ENCODE data around the gene GLRX3. TPM values are rescaled to one million over a fixed set of nuclear protein-coding genes. Genes with fewer than 3 reads are reported as not detected.

The GLRX3 gene
- total RNA-seq, 1 donor from 2014 or later, result 192 TPM

DNA sequence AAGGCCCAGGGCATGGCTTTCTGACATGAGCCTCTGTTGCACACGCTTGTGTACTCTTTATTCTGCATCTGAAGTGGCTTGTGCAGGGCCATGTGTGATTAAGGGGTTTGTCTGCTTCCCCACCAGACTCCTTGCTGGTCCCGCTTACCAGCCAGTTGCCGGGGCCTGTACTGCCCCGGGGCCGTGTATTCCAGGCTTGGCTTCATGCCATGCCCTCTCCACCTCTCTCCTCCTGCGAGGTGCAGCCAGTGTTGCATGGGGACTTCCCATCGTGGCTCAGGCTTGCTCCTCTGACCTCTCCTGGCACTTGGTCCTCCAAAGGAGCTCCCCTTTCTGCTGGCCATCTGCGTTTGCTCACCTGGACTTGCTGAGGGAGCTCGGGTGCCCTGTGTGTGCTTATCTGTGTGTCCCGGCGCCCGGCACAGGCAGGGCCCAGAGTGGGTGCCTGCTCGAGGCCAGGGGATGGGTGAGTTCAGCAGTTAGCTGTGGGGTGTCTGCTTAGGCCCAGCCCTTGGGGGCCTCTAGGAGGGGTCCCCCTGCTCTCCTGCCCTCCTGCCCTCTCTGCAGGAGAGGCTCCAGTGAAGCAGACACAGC, 14.6 kb upstream of the GLRX3 start:
- TF ChIP-seq CTCF (IDR thresholded peaks at IDR 0.05; ENCODE audit: insufficient read depth, low read length, poor library complexity, severe bottlenecking), result no peak
- Histone ChIP-seq H3K36me3 (ENCODE audit: control insufficient read depth, insufficient read depth, low read length) (no peaks in the 10 kb centered on the region), H3K4me3 (ENCODE audit: low read depth, low read length) (no peak overlapping the region), H3K27me3 (ENCODE audit: control insufficient read depth, insufficient read depth, low read length) (no peaks in the 10 kb centered on the region)
- no peak for DNase-seq (ENCODE audit: low read depth)

- TF ChIP-seq CTCF (IDR thresholded peaks at IDR 0.05; ENCODE audit: insufficient read depth, low read length, poor library complexity, severe bottlenecking), result peak; percentile 89
- no peak overlapping the region for H3K4me3 ChIP-seq (ENCODE audit: low read depth, low read length)
- peak; percentile 50 for DNase-seq (ENCODE audit: low read depth)
- H3K36me3 ChIP-seq (ENCODE audit: control insufficient read depth, insufficient read depth, low read length), result no peaks in the 10 kb centered on the region
- peaks cover 8% of the 10 kb centered on the region for H3K27me3 ChIP-seq (ENCODE audit: control insufficient read depth, insufficient read depth, low read length)
These were observed 8.7 kb upstream of the GLRX3 start for GRCh38 chr10:130127364-130128061.

DNA sequence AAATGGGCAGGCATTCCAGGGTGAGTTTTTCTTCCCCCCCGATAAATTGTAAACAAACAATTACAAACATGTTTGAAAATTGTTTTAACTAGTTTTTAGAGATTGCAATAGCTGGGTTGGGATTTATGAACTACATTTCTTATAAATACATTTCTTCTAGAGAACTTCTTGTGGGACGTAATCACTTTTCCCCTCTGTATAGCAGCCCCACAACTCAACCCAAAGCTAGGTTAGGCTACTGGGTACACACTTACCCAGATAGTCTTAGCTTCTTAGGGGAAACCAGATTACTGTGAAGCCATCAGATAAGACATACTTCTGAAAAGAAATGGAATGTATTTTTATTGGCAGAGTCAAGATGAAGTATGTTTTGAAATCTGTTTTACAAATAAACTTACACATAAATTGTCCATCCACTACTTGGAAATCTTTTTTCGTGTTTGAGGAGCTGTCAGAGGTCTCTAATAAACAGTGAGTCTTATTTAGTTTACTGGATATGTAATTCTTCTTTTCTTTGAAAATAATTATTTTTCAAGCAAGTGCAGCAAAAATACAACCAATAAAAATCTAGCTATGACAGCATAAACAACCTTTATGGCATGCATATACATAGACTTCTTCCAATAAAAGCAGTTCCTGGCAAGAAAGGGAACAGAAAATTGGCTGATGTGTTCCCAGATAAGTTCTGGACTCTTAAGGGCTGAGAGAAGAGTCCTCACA, 8.0 kb upstream of the GLRX3 start:
- Histone ChIP-seq H3K36me3 (ENCODE audit: control insufficient read depth, insufficient read depth, low read length) (no peaks in the 10 kb centered on the region), H3K4me3 (ENCODE audit: low read depth, low read length) (no peak overlapping the region), H3K27me3 (ENCODE audit: control insufficient read depth, insufficient read depth, low read length) (peaks cover 8% of the 10 kb centered on the region)
- no peak for TF ChIP-seq CTCF (IDR thresholded peaks at IDR 0.05; ENCODE audit: insufficient read depth, low read length, poor library complexity, severe bottlenecking)
- no peak for DNase-seq (ENCODE audit: low read depth)

GRCh38 chr10:130128922-130129321, 7.3 kb upstream of the GLRX3 start:
- no peak for DNase-seq (ENCODE audit: low read depth)
- H3K36me3 ChIP-seq (ENCODE audit: control insufficient read depth, insufficient read depth, low read length), result no peaks in the 10 kb centered on the region
- TF ChIP-seq CTCF (IDR thresholded peaks at IDR 0.05; ENCODE audit: insufficient read depth, low read length, poor library complexity, severe bottlenecking), result no peak
- no peak overlapping the region for H3K4me3 ChIP-seq (ENCODE audit: low read depth, low read length)
- peaks cover 8% of the 10 kb centered on the region for H3K27me3 ChIP-seq (ENCODE audit: control insufficient read depth, insufficient read depth, low read length)

GRCh38 chr10:130135676-130136225, 440 bp upstream of the GLRX3 start:
- no peak for DNase-seq (ENCODE audit: low read depth)
- H3K4me3 ChIP-seq (ENCODE audit: low read depth, low read length), result peak overlapping the region; percentile 89
- no peaks in the 10 kb centered on the region for H3K27me3 ChIP-seq (ENCODE audit: control insufficient read depth, insufficient read depth, low read length)
- H3K36me3 ChIP-seq (ENCODE audit: control insufficient read depth, insufficient read depth, low read length), result no peaks in the 10 kb centered on the region
- TF ChIP-seq CTCF (IDR thresholded peaks at IDR 0.05; ENCODE audit: insufficient read depth, low read length, poor library complexity, severe bottlenecking), result no peak
